Measurements from ENCODE around the gene DOCK6.

DNA sequence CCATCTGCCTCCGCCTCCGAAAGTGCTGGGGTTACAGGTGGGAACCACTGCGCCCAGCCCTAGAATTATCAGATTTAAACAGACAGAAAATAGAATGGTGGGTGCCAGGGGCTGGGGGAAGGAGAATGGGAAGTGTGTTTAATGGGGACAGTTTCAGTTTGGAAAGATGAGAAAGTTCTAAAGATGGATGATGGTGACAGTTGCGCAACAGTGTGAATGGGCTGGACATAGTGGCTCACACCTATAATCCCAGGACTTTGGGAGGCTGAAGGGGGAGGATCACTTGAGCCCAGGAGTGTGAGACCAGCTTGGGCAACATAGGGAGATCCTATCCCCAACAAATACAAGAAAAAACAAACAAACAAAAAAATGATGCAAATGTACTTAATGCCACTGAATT lies 80.8 kb downstream of the DOCK6 start:
- TF ChIP-seq GATA1 (IDR thresholded peaks at IDR 0.05; ENCODE audit: low read depth, low read length) (no peak), POLR2A (IDR thresholded peaks at IDR 0.05; ENCODE audit: low read length) (no peak)

All from erythroblast (primary cell).